H9 (cell line): ENCODE measurements around the gene CRACR2B. TPM values are rescaled to one million over a fixed set of nuclear protein-coding genes. Genes with fewer than 3 reads are reported as not detected.

Experiments used
- DNase-seq: peaks from one replicate; pipeline ENCODE4 v3.0.0-alpha.2; 2017
- H2AFZ ChIP-seq: one replicate; pipeline ENCODE4 v1.6.1; 2013; ENCODE audit warnings: mild to moderate bottlenecking, low read length, control low read depth, moderate library complexity
- H2AK5ac ChIP-seq: 2 replicates; pipeline ENCODE4 v1.6.1; 2013; ENCODE audit warnings: low read length, control low read depth, mixed read lengths; ENCODE audit not compliant: insufficient read length
- H2BK120ac ChIP-seq: one replicate; pipeline ENCODE4 v1.6.1; 2013; ENCODE audit warnings: low read depth, mild to moderate bottlenecking, low read length, control low read depth, inconsistent platforms; ENCODE audit not compliant: poor library complexity, severe bottlenecking
- H2BK12ac ChIP-seq: 2 replicates; pipeline ENCODE4 v1.6.1; 2013; ENCODE audit warnings: low read length, control low read depth, mixed read lengths, low read depth; ENCODE audit not compliant: insufficient read length
- H2BK15ac ChIP-seq: 2 replicates; pipeline ENCODE4 v1.6.1; 2013; ENCODE audit warnings: low read depth, low read length, control low read depth
- H2BK20ac ChIP-seq: one replicate; pipeline ENCODE4 v1.6.1; 2013; ENCODE audit warnings: low read depth, mild to moderate bottlenecking, low read length, control low read depth, inconsistent platforms; ENCODE audit not compliant: poor library complexity, severe bottlenecking
- H2BK5ac ChIP-seq: 2 replicates; pipeline ENCODE4 v1.6.1; 2013; ENCODE audit warnings: low read length, control low read depth, mixed read lengths; ENCODE audit not compliant: insufficient read length
- H3K14ac ChIP-seq: 2 replicates; pipeline ENCODE4 v1.6.1; 2013; ENCODE audit warnings: low read length, control low read depth; ENCODE audit not compliant: insufficient read depth
- H3K18ac ChIP-seq: 2 replicates; pipeline ENCODE4 v1.6.1; 2013; ENCODE audit warnings: low read depth, mild to moderate bottlenecking, mixed read lengths, low read length, control low read depth; ENCODE audit not compliant: insufficient read length
- H3K23ac ChIP-seq: 2 replicates; pipeline ENCODE4 v1.6.1; 2013; ENCODE audit warnings: low read length, control low read depth, mixed read lengths, low read depth; ENCODE audit not compliant: insufficient read length
- H3K23me2 ChIP-seq: 2 replicates; pipeline ENCODE4 v1.6.1; 2013; ENCODE audit warnings: low read depth, mild to moderate bottlenecking, mixed read lengths, low read length, control low read depth; ENCODE audit not compliant: insufficient read length, poor library complexity, severe bottlenecking
- H3K27ac ChIP-seq: 2 replicates; pipeline ENCODE4 v1.5.1; 2013; ENCODE audit warnings: low read length, control low read depth, mixed read lengths, low read depth; ENCODE audit not compliant: insufficient read length
- H3K27me3 ChIP-seq: 2 replicates; pipeline ENCODE4 v1.6.1; 2013; ENCODE audit warnings: low read length, control low read depth, inconsistent platforms; ENCODE audit not compliant: insufficient read depth
- H3K4ac ChIP-seq: 2 replicates; pipeline ENCODE4 v1.6.1; 2013; ENCODE audit warnings: low read depth, mild to moderate bottlenecking, control low read depth, inconsistent platforms, low read length, moderate library complexity
- H3K4me1 ChIP-seq: 2 replicates; pipeline ENCODE4 v1.6.1; 2013; ENCODE audit warnings: low read length, control low read depth, inconsistent platforms; ENCODE audit not compliant: insufficient read depth
- H3K4me2 ChIP-seq: 2 replicates; pipeline ENCODE4 v1.6.1; 2013; ENCODE audit warnings: low read length, control low read depth, mixed read lengths; ENCODE audit not compliant: insufficient read length, insufficient read depth
- H3K56ac ChIP-seq: 2 replicates; pipeline ENCODE4 v1.6.1; 2013; ENCODE audit warnings: low read depth, mild to moderate bottlenecking, mixed read lengths, low read length, control low read depth; ENCODE audit not compliant: insufficient read length
- H3K79me1 ChIP-seq: 2 replicates; pipeline ENCODE4 v1.6.1; 2013; ENCODE audit warnings: low read depth, mild to moderate bottlenecking, moderate library complexity, low read length, control low read depth, inconsistent platforms; ENCODE audit not compliant: insufficient read depth, poor library complexity, severe bottlenecking
- H3K79me2 ChIP-seq: 2 replicates; pipeline ENCODE4 v1.6.1; 2013; ENCODE audit warnings: low read length, control low read depth, inconsistent platforms; ENCODE audit not compliant: insufficient read depth
- H3K9ac ChIP-seq: 2 replicates; pipeline ENCODE4 v1.6.1; 2013; ENCODE audit warnings: low read length, control low read depth, mixed read lengths; ENCODE audit not compliant: insufficient read length; ENCODE audit errors: extremely low read depth
- H3K9me3 ChIP-seq: one replicate; pipeline ENCODE4 v1.6.1; 2013; ENCODE audit warnings: low read depth, low read length, inconsistent platforms; ENCODE audit not compliant: control insufficient read depth
- H3T11ph ChIP-seq: one replicate; pipeline ENCODE4 v1.6.1; 2013; ENCODE audit warnings: mild to moderate bottlenecking, low read length, control low read depth, inconsistent platforms
- H4K20me1 ChIP-seq: one replicate; pipeline ENCODE4 v1.6.1; 2013; ENCODE audit not compliant: control insufficient read depth, insufficient read length, insufficient read depth
- H4K5ac ChIP-seq: 2 replicates; pipeline ENCODE4 v1.6.1; 2013; ENCODE audit warnings: low read depth, mild to moderate bottlenecking, mixed read lengths, low read length, control low read depth; ENCODE audit not compliant: insufficient read length
- H4K8ac ChIP-seq: replicated peaks from 2 replicates; pipeline ENCODE4 v1.6.1; 2013; ENCODE audit warnings: low read length, control low read depth, mixed read lengths, low read depth; ENCODE audit not compliant: insufficient read length
- H4K91ac ChIP-seq: 2 replicates; pipeline ENCODE4 v1.6.1; 2013; ENCODE audit warnings: low read depth, mild to moderate bottlenecking, moderate library complexity, mixed read lengths, low read length, control low read depth; ENCODE audit not compliant: insufficient read length
- H3K27ac Mint-ChIP-seq, 3 experiments: 2 replicates in 2 of 3; 3 replicates in 1 of 3; pipeline ENCODE4 v1.8.0; 2020 to 2021; ENCODE audit warnings: mixed read lengths in 3 of 3, mild to moderate bottlenecking in 1 of 3, moderate library complexity in 1 of 3
- H3K27me3 Mint-ChIP-seq: 2 replicates; pipeline ENCODE4 v1.8.0; 2021; ENCODE audit warnings: low read depth, mild to moderate bottlenecking, moderate library complexity, mixed read lengths
- H3K36me3 Mint-ChIP-seq, 3 experiments: 2 replicates in 2 of 3; 3 replicates in 1 of 3; pipeline ENCODE4 v1.8.0; 2020 to 2021; ENCODE audit warnings: low read depth in 3 of 3, mixed read lengths in 3 of 3; ENCODE audit not compliant: insufficient read depth in 1 of 3
- H3K4me1 Mint-ChIP-seq, 2 experiments: 2 replicates each; pipeline ENCODE4 v1.8.0; 2020; ENCODE audit warnings: mixed read lengths in 2 of 2
- H3K4me3 Mint-ChIP-seq, 2 experiments: 2 replicates in 1 of 2; 3 replicates in 1 of 2; pipeline ENCODE4 v1.8.0; 2020 to 2021; ENCODE audit warnings: mild to moderate bottlenecking in 2 of 2, mixed read lengths in 2 of 2, moderate library complexity in 1 of 2
- H3K9me3 Mint-ChIP-seq, 2 experiments: 2 replicates in 1 of 2; 3 replicates in 1 of 2; pipeline ENCODE4 v1.8.0; 2020; ENCODE audit warnings: mild to moderate bottlenecking in 2 of 2, mixed read lengths in 2 of 2, moderate library complexity in 1 of 2
- WGBS: extraction: QIAGEN DNeasy Blood & Tissue Kit; methylation state at CpG from one replicate; pipeline ENCODE4 v1.1.7; 2013; ENCODE audit warnings: missing lambda C conversion rate, low lambda C conversion rate, mixed read lengths; ENCODE audit not compliant: insufficient read length; ENCODE audit errors: extremely low coverage; 5-methylcytosine and 5-hydroxymethylcytosine counted together
- total RNA-seq: library from RNA; stranded (reverse); gene quantifications from 2 replicates; pipeline ENCODE4 v1.2.1, GENCODE V29; 2021
- TF ChIP-seq, protein P1 (sequence below): fragments of 200-600 bp; sonication (generic); conservative IDR thresholded peaks from 3 replicates; pipeline ENCODE4 v1.8.0; 2021; ENCODE audit warnings: antibody characterized with exemption, mild to moderate bottlenecking

Gene CRACR2B
- total RNA-seq, 1 experiment from 2014 or later = 29.0 TPM

DNA sequence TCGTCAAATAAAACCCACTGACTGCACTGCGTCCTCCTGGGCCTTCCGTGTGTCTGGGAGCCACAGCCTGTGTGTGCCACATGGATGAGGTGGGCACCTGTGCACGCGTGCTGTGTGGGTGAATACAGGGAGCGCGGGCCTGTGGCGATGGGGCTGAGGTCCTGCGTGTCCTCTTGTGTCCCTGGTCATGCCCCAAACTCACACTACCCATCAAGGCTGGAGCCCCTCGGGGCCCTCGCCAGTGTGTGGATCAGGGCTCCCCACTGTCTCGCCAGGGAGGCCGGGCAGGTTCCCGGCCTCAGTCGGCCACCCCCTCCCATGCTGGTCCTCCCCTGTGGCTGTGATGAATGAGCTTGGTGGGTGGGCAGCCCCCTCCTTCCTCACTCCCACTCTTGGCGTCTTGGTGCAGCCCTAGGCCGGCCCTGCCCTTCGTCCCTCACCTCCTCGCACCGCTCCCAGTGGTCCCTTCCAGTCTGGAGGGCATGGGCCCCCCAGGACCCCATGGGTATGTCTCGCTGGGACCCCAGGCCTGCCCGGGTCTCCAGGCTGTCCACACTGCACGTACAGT, 4.3 kb downstream of the CRACR2B start:
- no peak for DNase-seq
- H2AK5ac ChIP-seq = no peak overlapping the region
- peaks cover 9% of the 10 kb centered on the region; the same call in 1 of the 2 replicates for H3K27me3 ChIP-seq
- Mint-ChIP-seq H3K4me1 (peaks cover 36 to 46% of the 10 kb centered on the region in 2 experiments), H3K4me3 (peak overlapping the region; percentile 63 to 76), H3K9me3 (no peaks in the 10 kb centered on the region), H3K27me3 (peaks cover 34% of the 10 kb centered on the region), H3K36me3 (peaks cover 6 to 14% (median 9%) of the 10 kb centered on the region in 3 experiments; a peak in 4 of 7 replicates), H3K27ac (no peak overlapping the region)
- no peak overlapping the region for H2AFZ ChIP-seq
- no peak overlapping the region for H3K14ac ChIP-seq
- H3K27ac ChIP-seq = no peak overlapping the region
- no peak overlapping the region for H4K8ac ChIP-seq
- no peaks in the 10 kb centered on the region for H3K9me3 ChIP-seq
- no peak overlapping the region for H2BK15ac ChIP-seq
- no peaks in the 10 kb centered on the region; the same call in 1 of the 2 replicates for H3K4me1 ChIP-seq
- H3K23ac ChIP-seq = no peak overlapping the region
- H2BK12ac ChIP-seq = no peak overlapping the region
- H3T11ph ChIP-seq = no peak overlapping the region
- peaks cover 32% of the 10 kb centered on the region for H3K23me2 ChIP-seq
- no peak overlapping the region for H2BK120ac ChIP-seq
- H3K79me1 ChIP-seq = no peaks in the 10 kb centered on the region
- H3K4ac ChIP-seq = no peak overlapping the region
- no peak overlapping the region for H4K91ac ChIP-seq
- no peak overlapping the region for H3K56ac ChIP-seq
- H3K4me2 ChIP-seq = peak overlapping the region; percentile 48
- H4K20me1 ChIP-seq = no peaks in the 10 kb centered on the region
- TF ChIP-seq, protein P1, sequence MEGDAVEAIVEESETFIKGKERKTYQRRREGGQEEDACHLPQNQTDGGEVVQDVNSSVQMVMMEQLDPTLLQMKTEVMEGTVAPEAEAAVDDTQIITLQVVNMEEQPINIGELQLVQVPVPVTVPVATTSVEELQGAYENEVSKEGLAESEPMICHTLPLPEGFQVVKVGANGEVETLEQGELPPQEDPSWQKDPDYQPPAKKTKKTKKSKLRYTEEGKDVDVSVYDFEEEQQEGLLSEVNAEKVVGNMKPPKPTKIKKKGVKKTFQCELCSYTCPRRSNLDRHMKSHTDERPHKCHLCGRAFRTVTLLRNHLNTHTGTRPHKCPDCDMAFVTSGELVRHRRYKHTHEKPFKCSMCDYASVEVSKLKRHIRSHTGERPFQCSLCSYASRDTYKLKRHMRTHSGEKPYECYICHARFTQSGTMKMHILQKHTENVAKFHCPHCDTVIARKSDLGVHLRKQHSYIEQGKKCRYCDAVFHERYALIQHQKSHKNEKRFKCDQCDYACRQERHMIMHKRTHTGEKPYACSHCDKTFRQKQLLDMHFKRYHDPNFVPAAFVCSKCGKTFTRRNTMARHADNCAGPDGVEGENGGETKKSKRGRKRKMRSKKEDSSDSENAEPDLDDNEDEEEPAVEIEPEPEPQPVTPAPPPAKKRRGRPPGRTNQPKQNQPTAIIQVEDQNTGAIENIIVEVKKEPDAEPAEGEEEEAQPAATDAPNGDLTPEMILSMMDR = no peak
- H3K79me2 ChIP-seq = no peaks in the 10 kb centered on the region
- no peak overlapping the region for H3K9ac ChIP-seq
- WGBS = no CpG with 5 or more reads among the region's 23 CpGs
- H2BK20ac ChIP-seq = no peak overlapping the region
- H4K5ac ChIP-seq = no peak overlapping the region
- H2BK5ac ChIP-seq = no peak overlapping the region
- no peak overlapping the region for H3K18ac ChIP-seq
